A204.1 (cell line): ENCODE data around the gene MMP24.
"Not testable (repeated sequence)": the region's sequence is repeated elsewhere in the genome, so short reads cannot be mapped to it uniquely, and the experiment has no call there.

Experiments used
- FAIRE-seq: peaks from 2 replicates; lab custom pipeline; 2012; peaks lifted over from hg19 to GRCh38; lab: Jason Lieb, UNC

The MMP24 gene

GRCh38 chr20:35226126-35226883 is at the start of gene MMP24:
MMP24 (plus strand) TSS chr20:35226690; CDS start chr20:35226739, 49 bp downstream.
- no peak for FAIRE-seq

DNA sequence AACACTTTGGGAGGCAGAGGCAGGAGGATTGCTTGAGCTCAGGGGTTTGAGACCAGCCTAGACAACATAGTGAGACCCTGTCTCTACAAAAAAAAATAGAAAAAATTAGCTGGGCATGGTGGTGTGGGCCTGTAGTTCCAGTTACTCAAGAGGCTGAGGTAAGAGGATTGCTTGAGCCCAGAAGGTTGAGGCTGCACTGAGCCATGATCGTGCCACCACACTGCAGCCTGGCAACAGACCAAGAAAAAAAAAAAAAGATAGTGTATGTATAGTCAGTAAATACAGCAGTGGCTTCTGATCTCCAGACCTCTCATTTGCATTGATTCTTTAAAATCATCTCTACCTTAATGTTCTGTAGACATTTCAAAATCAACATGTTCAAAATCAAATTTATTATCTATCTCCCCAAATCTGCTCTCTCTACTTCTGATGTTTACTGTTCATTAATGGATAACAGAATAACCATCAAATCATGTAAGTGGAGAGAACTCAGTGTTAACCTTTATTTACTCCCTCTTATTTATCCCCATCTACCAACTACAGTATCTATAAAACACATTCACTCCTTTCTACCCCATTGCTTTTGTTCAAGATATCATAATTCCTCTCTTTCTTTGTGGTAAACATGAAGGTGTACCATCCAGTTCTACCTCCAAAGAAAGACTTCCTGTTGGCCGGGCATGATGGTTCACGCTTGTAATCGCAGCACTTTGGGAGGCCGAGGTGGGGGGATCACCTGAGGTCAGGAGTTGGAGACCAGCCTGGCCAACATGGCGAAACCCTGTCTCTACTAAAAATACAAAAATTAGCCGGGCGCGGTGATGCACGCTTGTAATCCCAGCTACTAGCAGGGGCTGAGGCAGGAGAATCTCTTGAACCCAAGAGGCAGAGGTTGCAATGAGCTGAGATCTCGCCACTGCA is 46.9 kb upstream of the MMP24 start:
- FAIRE-seq, result no peak

- FAIRE-seq, result no peak
These were observed 46.2 kb upstream of the MMP24 start for GRCh38 chr20:35180266-35180665.

DNA sequence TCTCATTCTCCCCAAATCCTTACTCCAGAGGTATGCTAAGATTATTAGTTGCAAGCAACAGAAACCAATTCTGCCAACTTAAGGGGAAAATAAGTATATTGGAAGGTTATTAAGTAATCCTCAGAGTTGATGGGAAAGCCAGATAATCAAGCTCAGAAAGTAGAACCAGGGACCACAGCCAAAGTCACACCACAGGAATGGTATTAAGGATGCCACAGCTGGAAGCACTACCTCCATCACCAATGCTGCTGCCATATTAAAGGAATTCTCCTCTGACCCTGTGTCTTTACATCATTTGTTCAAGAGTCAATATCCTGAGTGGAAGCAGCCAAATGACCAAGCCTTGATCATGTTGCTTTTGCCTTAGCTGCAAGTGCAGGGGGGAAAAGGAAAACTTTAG is 44.8 kb upstream of the MMP24 start:
- FAIRE-seq, result no peak

DNA sequence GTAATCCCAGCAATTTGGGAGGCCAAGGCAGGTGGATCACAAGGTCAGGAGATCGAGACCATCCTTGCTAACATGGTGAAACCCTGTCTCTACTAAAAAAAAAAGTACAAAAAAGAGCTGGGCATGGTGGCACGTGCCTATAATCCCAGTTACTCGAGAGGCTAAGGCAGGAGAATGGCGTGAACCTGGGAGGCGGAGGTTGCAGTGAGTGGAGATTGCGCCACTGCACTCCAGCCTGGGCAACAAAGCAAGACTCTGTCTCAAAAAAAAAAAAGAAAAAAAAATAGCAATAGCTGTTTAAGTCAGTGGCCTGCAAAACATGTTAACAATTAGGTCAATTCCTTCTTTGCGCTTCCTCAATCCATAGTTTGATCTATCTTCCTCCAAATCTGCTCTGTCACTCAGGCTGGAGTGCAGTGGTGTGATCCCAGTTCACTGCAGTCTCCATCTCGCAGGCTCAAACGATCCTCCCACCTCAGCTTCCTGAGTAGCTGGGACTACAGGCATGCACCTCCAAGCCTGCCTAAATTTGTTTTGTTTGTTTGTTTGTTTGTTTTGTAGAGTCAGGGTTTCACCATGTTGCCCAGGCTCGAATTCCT is 39.7 kb upstream of the MMP24 start:
- FAIRE-seq, result not testable (repeated sequence)

GRCh38 chr20:35187584-35188190 is 38.8 kb upstream of the MMP24 start:
- no peak for FAIRE-seq

GRCh38 chr20:35189223-35189622 is 37.3 kb upstream of the MMP24 start:
- FAIRE-seq, result not testable (repeated sequence)

GRCh38 chr20:35190556-35190955 is 35.9 kb upstream of the MMP24 start:
- FAIRE-seq, result no peak

DNA sequence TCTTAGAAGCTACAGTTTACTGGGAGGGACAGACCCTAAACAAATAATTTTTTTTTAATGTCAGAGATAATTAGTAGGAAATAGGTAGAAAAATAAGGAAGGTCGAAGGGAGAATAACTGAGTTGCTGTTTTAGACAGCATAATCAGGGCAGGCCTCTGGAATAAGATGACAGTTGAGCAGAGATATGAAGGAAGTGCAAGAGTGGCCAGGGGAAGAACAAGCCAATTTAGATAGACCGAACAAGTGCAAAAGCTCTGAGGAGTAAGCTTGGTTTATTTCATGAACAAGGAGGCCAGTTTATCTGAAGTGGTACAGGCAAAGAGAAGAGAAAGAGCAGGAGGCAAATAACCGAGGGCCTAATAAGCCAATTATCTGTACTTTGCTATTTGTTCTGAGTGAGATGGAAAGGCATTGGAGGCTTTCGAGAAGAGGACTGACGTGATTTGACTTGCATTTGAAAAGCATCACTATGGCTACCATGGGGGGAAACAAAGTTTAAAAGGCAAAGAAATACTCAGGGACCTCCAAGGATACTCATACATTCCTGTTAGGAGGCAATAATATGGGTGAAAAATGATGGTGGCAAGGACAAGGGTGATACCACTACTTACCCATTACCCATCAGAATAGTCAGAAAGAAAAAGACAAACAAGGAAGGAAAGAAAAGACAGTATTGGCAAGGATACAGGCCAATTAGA is 34.9 kb upstream of the MMP24 start:
- no peak for FAIRE-seq

DNA sequence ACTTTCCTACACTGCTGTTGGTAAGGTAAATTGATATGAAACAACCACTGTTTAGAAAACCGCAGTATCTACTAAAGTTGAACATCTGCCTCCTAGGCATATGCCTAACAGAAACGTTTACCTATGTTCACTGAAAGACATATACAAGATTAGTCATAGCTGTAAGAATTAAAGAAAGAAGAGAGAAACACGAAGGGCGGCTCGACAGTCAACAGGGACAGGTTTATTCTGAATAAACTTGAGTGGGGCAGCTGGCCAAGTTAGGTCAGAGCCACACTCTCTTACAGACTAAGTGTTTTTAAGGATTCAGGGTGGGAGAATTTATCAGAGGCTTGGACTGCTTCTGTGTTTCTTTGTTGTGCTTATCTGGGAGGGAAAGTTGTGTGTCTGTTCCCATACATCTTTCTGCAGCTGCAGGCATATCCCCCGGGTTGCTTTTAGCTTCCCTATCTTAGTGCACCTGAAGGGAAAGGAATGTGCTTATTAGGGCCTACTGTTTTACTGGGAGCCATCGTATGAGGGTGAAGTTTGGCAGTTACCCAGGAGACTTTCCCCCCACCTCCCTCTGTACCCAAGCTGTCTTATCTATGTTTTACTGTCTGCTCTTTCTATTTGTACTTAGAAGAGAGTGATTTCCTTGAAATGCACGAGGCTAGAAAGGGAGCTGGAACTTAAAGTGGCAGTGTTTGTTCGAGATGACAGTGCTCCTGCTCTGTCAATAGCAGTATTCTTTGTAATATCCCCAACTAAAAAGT is 34.2 kb upstream of the MMP24 start:
- no peak for FAIRE-seq

DNA sequence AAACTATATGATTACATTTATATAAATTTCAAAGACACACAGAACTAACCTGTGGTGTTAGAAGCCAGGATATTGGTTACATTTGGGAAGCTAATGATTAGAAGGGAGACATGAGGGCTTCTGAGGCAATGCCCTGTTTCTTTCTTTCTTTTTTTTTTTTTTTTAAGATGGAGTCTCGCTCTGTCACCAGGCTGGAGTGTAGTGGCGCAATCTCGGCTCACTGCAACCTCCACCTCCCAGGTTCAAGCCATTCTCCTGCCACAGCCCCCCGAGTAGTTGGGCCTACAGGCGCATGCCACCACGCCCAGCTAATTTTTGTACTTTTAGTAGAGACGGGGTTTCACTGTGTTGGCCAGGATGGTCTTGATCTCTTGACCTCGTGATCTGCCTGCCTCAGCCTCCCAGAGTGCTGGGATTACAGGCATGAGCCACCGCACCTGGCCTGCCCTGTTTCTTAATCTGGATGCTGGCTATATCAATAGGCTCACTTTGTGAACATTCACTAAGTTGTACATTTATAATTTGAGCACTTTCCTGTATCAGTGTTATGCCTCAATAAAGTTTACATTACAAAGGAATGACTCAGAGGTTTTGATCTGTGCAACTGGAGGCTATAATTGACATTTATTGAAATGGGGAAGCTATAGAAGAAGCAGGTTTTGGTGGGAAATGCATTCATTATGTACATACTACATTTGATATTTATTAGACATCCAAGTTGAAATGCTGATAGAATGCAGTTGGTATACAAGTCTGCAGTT is 33.3 kb upstream of the MMP24 start:
- FAIRE-seq, result not testable (repeated sequence)

DNA sequence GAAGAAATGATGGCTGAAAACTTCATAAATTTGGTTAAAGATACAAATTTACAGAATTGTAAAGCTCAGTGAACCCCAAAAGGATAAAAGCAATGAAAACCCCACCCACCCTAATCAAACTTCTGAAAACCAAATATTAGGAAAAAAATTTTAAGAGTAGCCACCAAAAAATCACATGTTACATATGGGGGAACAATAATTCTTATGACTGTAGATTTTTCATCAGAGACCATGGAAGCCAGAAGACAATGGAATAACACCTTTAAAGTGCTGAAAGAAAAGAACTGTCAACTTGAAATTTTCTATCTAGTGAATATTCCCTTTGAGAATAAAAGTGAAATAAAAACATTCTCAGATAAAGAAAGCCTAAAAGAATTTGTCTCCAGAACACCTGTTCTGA is 30.2 kb upstream of the MMP24 start:
- no peak for FAIRE-seq

GRCh38 chr20:35199740-35200139 is 26.8 kb upstream of the MMP24 start:
- FAIRE-seq, result no peak

DNA sequence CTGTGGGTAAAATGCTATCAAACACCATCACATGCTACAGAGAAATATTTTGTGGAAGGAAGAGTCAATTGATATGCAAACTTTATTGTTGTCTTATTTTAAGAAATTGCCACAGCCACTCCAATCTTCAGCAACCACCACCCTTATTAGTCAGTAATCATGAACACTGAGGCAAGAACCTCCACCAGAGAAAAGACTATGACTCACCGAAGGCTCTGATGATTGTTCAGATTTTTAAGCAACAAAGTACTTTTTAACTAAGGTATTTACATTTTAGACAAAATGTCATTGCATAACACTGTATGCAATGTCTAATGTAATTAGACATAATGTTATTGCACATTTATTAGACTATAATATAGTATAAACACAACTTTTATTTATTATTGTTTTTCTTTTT is 26.2 kb upstream of the MMP24 start:
- no peak for FAIRE-seq

DNA sequence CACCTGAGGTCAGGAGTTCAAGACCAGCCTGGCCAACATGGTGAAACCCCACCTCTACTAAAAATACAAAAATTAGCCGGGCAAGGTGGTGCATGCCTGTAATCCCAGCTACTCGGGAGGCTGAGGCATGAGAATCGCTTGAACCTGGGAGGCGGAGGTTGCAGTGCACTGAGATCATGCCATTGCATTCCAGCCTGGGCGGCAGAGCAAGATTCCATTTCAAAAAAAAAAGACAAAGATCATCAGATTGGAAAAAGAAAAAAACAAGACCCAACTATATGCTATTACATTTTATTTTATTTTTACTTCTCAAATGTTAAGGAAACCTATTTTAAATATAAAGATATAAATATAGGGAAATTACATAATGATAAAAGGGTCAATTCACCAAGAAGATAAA is 25.0 kb upstream of the MMP24 start:
- not testable (repeated sequence) for FAIRE-seq

GRCh38 chr20:35206802-35207201 is 19.7 kb upstream of the MMP24 start:
- no peak for FAIRE-seq

GRCh38 chr20:35207950-35208611 is 18.4 kb upstream of the MMP24 start:
- FAIRE-seq, result peak; percentile 93

- no peak for FAIRE-seq
These were observed 11.2 kb upstream of the MMP24 start for GRCh38 chr20:35215066-35215956.

- no peak for FAIRE-seq
These were observed 9.9 kb upstream of the MMP24 start for GRCh38 chr20:35216541-35216940.
